GM21390 (cell line): ENCODE results near the gene ARHGAP22.
"Not testable (repeated sequence)": the region's sequence is repeated elsewhere in the genome, so short reads cannot be mapped to it uniquely, and the experiment has no call there.

Experiments used
- ATAC-seq: cut with Tn5 transposase; IDR thresholded peaks from one replicate; pipeline ENCODE4 v1.9.1; 2021; ENCODE audit not compliant: unreplicated experiment

Gene ARHGAP22

GRCh38 chr10:48604991-48605508, at the start of gene ARHGAP22:
Gene ARHGAP22 (minus strand): TSS chr10:48605073. CDS start chr10:48604796, 277 bp downstream.
- no peak for ATAC-seq

- ATAC-seq, result no peak
Observed at GRCh38 chr10:48653944-48654698, 49.2 kb upstream of the ARHGAP22 start.

- no peak for ATAC-seq
Observed at GRCh38 chr10:48653347-48653746, 48.5 kb upstream of the ARHGAP22 start.

GRCh38 chr10:48652344-48652743, 47.5 kb upstream of the ARHGAP22 start:
- ATAC-seq, result no peak

GRCh38 chr10:48651839-48652238, 47.0 kb upstream of the ARHGAP22 start:
- ATAC-seq, result no peak

- ATAC-seq, result no peak
Observed at GRCh38 chr10:48651293-48651692, 46.4 kb upstream of the ARHGAP22 start.

- ATAC-seq, result no peak
Observed at GRCh38 chr10:48649349-48649944, 44.6 kb upstream of the ARHGAP22 start.

- no peak for ATAC-seq
Observed at GRCh38 chr10:48648172-48648942, 43.5 kb upstream of the ARHGAP22 start.

GRCh38 chr10:48647073-48647472, 42.2 kb upstream of the ARHGAP22 start:
- not testable (repeated sequence) for ATAC-seq

- ATAC-seq, result no peak
Observed at GRCh38 chr10:48645600-48645999, 40.7 kb upstream of the ARHGAP22 start.

- ATAC-seq, result not testable (repeated sequence)
Observed at GRCh38 chr10:48641099-48641690, 36.3 kb upstream of the ARHGAP22 start.

- ATAC-seq, result no peak
Observed at GRCh38 chr10:48640326-48640725, 35.5 kb upstream of the ARHGAP22 start.

GRCh38 chr10:48639632-48640031, 34.8 kb upstream of the ARHGAP22 start:
- no peak for ATAC-seq

GRCh38 chr10:48638739-48639527, 34.1 kb upstream of the ARHGAP22 start:
- ATAC-seq, result no peak

- ATAC-seq, result no peak
Observed at GRCh38 chr10:48638158-48638557, 33.3 kb upstream of the ARHGAP22 start.

GRCh38 chr10:48636901-48637300, 32.0 kb upstream of the ARHGAP22 start:
- no peak for ATAC-seq

GRCh38 chr10:48636231-48636630, 31.4 kb upstream of the ARHGAP22 start:
- ATAC-seq, result no peak

GRCh38 chr10:48634984-48635557, 30.2 kb upstream of the ARHGAP22 start:
- no peak for ATAC-seq

GRCh38 chr10:48634198-48634983, 29.5 kb upstream of the ARHGAP22 start:
- ATAC-seq, result peak; percentile 87
